HG03045 (cell line): Measurements from ENCODE around the gene HJV.

Experiments
- ATAC-seq: cut with Tn5 transposase; IDR thresholded peaks from one replicate; pipeline ENCODE4 v1.9.1; 2021; ENCODE audit warnings: mild to moderate bottlenecking, moderate library complexity; ENCODE audit not compliant: unreplicated experiment

The HJV gene

GRCh38 chr1:146022403-146023127 lies 1.0 kb upstream of the HJV start:
- ATAC-seq = no peak

- ATAC-seq = no peak
Observed at GRCh38 chr1:146021050-146021445, 487 bp downstream of the HJV start.

DNA sequence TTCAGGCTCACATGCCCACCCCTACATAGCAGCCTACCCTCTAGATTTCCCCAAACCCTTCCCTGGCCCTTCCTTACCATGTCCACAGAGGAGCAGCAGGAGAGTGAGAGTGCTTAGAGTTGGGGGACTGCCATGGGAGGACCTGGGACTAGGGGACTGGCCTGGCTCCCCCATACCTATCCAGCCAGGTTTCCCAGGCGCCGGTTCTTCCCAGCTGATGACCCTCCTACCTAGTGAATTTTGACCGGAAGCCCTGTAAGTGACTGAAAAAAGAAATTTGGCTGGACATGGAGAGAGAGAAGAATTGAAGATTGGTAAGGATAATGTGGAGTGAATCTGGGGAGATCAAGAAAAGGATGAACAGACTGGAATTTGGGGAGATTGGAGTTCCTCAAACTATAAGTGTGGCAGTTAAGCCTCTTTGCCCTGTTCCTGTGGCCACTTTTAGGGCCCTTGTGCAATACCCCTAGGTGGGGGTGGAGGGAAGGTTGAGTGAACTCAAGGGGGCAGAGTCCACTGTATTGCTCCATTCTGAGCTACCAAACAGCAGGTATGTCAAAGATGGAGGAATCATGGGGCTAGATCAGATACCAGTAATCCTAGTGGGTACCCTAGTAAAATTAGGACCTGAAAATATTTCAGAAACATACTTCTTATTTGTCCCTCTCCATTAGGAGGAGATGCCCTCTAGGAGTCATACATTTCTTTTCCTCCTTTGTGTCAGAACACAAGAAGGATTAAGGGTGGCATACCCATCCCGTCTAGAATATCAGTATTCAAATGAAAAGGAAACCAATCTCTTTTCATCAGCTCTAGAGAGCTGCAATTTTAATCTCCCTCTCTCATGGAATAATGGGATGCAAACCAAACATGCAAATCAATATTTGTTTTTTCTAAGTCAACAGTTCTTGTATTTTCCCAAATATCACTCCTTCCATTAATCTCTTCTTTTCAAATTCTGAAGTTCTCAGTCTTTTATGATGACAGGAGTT lies 1.2 kb downstream of the HJV start:
- ATAC-seq = no peak

DNA sequence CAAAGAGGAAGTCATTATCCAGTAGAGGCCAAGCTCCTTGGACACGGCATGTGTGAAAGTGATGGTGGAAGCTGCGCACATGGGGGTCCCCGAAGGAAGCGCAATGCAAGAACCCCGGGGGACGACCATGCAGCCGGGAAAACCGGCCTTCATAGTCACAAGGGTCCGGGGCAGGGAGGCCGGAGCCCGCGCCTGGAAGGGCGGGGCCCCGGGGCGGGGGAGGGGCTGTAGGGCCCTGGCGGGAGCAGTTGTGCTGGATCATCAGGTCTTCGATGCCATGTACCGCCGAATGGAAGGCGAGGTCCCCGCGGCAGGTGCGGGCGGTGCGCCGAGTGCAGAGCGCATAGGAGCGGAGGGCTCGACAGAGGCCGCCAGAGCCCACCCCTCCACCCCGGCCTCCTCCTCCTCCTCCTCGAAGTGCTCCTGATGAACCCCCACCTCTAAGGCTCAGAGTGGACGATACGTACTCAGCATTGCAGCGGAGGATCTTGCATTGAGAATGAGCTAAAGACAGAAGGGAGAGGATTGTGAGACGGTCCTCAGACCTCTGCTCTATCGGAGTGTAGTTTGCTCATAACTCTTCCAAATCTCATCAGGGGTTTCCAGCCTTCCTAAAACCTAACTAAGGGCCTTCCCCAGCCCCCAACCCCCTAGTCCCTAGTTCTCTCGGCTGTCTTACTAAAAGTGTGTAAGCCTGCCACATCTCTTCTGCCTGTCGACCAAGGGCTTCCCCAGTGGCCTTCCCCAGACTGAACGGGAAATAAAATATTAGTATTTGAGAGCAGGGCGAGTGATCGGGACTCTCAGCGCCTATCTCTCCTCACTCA lies 2.1 kb downstream of the HJV start:
- ATAC-seq = no peak

DNA sequence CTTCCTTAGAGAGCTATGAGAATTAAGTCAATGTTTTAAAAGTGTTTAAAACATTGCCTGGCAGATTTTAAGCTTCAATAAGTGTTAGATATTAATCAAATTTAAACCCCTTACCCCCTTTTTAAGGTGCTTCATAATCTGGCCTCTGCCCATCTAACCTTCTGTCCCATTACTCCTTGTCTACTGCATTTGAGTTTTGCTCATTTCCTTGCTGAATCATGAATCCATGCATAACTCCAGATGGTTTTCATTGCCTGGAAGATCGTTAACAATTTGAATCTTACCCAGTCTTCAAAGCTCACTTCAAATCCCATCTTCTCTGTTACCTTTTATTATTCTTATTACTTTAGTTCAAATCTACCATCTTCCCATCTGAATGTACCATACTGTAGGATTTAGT lies 4.6 kb downstream of the HJV start:
- no peak for ATAC-seq

DNA sequence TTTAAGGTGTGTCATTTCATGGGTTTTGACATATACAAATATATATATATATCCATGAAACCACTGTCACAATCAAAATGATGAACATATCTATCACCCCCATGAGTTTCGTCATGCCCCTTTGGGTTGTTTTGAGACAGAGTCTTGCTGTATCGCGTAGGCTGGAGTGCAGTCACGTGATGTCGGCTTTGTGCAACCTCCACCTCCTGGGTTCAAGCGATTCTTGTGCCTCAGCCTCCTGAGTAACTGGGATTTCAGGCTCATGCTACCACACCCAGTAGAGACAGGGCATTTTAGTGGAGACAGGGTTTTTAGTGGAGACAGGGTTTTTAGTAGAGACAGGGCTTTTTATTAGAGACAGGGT lies 8.0 kb downstream of the HJV start:
- ATAC-seq = no peak

DNA sequence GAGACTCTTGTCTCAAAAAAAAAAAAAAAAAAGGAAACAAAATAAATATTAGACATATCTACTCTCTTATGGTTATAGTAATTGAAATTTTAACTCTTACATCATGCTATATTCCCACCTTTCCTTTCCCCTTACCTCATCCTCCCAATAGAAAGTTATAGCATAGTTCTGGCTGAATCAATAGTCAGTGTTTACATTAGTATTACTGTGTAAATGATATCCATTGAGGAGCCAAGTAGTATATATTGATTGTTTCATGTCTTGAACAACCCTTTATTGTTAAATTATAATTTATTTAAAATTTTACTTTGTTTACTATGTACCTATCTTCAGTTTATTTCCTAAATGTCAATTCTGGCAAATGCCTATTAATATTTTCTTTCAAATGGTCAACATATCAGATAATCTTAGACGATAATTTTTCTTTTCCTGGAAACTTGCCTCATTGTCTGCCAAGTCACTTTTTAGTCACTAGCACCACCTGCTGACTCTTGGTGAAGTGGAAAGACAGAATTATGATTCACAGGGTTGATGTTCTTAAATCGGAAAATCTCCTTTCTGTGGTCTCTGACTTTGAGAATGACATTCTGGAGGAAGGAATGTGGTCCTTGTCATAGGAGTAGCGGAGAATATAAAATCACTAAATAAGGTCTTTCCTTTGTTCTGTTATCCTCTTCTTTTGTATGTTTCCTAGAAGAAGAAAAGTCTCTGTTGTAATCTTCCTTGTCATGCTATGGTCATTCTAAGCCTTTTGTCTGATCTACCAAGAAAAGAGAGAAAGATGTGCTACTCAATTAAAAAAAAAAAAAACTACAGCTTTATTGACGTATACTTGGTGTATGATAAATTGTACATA lies 8.6 kb downstream of the HJV start:
- ATAC-seq = no peak

GRCh38 chr1:146010126-146010738 lies 11.3 kb downstream of the HJV start:
- ATAC-seq = no peak

DNA sequence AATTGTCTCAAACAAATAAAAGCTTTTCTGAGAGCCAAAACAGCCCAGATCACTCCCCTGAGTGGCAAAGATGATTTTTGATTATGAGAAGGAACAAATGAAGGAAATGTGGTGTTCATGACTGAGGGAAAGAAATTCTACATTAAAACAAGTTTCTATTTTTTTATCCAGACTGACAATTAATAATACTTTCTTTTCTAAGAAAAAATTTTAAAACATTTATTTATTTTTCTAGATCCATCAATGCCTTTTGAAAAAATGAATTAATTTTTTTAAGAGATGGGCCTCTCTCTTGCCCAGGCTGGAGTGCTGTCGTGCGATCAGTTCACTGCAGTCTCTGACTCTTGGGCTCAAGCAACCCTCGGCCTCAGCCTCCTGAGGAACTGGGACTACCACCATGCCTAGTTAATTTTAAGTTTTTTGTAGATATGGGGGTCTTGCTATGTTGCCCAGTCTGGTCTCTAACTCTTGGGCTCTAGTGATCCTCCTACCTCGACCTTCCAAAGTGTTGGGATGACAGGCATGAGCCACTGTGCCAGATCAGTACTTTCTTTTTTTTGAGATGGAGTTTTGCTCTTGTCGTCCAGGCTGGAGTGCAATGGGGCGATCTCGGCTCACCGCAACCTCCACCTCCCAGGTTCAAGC lies 13.9 kb downstream of the HJV start:
- ATAC-seq = no peak

GRCh38 chr1:146001709-146002108 lies 19.8 kb downstream of the HJV start:
- no peak for ATAC-seq

- no peak for ATAC-seq
Observed at GRCh38 chr1:145999321-146000024, 22.1 kb downstream of the HJV start.

DNA sequence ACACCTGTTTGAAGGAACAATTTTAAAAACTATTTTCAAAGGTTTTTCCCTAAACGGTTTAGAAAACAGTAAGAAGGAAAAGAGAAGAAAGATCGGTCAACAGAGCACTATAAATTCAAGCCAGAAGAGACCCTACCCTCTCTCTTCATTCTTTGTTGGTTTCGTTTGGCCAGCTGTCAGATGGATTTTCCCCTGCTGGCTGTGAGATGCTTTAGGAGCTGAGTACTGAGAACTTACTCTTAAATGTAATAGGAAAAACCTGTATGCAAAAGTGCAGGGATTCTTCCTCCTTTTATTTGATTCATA lies 23.9 kb downstream of the HJV start:
- ATAC-seq = no peak

- ATAC-seq = peak; percentile 29
Observed at GRCh38 chr1:145997016-145997717, 24.4 kb downstream of the HJV start.

GRCh38 chr1:145996433-145997015 lies 25.0 kb downstream of the HJV start, which contains the start of gene TXNIP:
TXNIP (minus strand) TSS chr1:145996579; CDS start chr1:145996266, 313 bp downstream.
- peak; percentile 92 for ATAC-seq

- ATAC-seq = no peak
Observed at GRCh38 chr1:145995964-145996432, 25.5 kb downstream of the HJV start.

GRCh38 chr1:145995148-145995881 lies 26.2 kb downstream of the HJV start:
- no peak for ATAC-seq
